HG02840 (cell line): ENCODE measurements around the gene DNASE1L2.

Experiments used
- ATAC-seq: cut with Tn5 transposase; IDR thresholded peaks from one replicate; pipeline ENCODE4 v1.9.1; 2021; ENCODE audit warnings: mild to moderate bottlenecking, moderate library complexity, moderate number of reproducible peaks; ENCODE audit not compliant: unreplicated experiment, low FRiP score

DNASE1L2 gene

DNA sequence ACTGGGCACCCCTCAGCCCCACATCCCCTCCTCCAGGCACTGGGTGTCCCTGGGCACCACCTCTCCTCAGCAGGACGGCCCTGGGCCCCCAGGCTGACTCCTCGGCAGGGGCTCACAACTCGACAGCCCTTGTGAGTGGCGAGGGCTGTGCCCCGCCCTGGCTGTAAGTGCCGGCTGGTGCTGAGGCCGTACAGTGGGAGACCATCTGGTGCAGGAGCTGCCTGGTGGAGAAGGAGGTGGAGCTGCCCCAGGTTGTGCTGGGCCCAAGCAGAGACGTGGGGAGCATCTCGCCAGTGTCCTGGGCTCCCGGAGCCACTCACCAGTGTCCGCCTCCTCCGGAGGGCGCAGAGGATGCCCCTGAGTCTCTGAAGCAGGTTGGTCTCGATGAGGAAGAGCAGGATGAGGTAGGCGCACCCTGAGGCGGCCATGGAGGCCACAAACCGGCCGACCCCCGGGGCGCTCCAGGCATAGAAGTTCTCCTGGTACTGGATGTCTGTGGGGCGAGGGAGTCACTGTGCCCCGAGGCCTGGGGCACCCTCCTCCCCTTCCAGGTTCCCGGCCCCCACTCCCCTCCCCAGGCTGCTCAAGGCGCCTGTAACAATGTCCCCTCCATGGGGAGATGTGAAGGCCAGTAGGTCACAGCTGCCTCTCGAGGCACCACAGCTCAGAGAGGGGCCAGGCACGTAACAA lies 46.8 kb downstream of the DNASE1L2 start:
- ATAC-seq, result no peak

- ATAC-seq, result no peak
These were observed 47.9 kb downstream of the DNASE1L2 start for GRCh38 chr16:2284001-2284770.

- ATAC-seq, result no peak
These were observed 48.7 kb downstream of the DNASE1L2 start for GRCh38 chr16:2284797-2285576.

GRCh38 chr16:2285731-2286191 lies 49.5 kb downstream of the DNASE1L2 start:
- no peak for ATAC-seq

- ATAC-seq, result no peak
These were observed 50.3 kb downstream of the DNASE1L2 start for GRCh38 chr16:2286550-2286949.

- ATAC-seq, result no peak
These were observed 51.8 kb downstream of the DNASE1L2 start for GRCh38 chr16:2287916-2288547.
